Measurements from ENCODE around the gene SLC11A2. TPM values are rescaled to one million over a fixed set of nuclear protein-coding genes. Genes with fewer than 3 reads are reported as not detected.
"Not testable (repeated sequence)": the region's sequence is repeated elsewhere in the genome, so short reads cannot be mapped to it uniquely, and the experiment has no call there.

The SLC11A2 gene
- total RNA-seq, 2 experiments from 2014 or later, result 36.0 to 37.4 TPM

GRCh38 chr12:51021694-51022093 lies 4.5 kb downstream of the SLC11A2 start:
- H3K27me3 Mint-ChIP-seq, result no peaks in the 10 kb centered on the region
- H3K4me1 Mint-ChIP-seq, result peaks cover 56% of the 10 kb centered on the region
- DNase-seq, result no peak

GRCh38 chr12:51020448-51021182 lies 5.6 kb downstream of the SLC11A2 start:
- ChIA-PET POLR2A (no interaction called here), CTCF (interaction anchor here (1.1 kb wide), 1 partner anchor 35 kb away, joined by 3 read pairs; no protein-coding TSS in a partner anchor)
- H3K27ac Mint-ChIP-seq, result no peak overlapping the region
- H3K36me3 Mint-ChIP-seq (ENCODE audit: low read depth), result peaks cover 5% of the 10 kb centered on the region
- peaks cover 54% of the 10 kb centered on the region for H3K4me1 Mint-ChIP-seq
- no peak for DNase-seq
- no peaks in the 10 kb centered on the region for H3K27me3 Mint-ChIP-seq
- no peak overlapping the region for H3K4me3 Mint-ChIP-seq
- no peaks in the 10 kb centered on the region for H3K9me3 Mint-ChIP-seq

More at GRCh38 chr12:51021694-51022093, 4.5 kb downstream of the SLC11A2 start:
- H3K9me3 Mint-ChIP-seq, result no peaks in the 10 kb centered on the region
- POLR2A ChIA-PET, result interaction anchor here (0.6 kb wide), 1 partner anchor 62 kb away, joined by 4 read pairs; no protein-coding TSS in a partner anchor
- CTCF ChIA-PET, result interaction anchor here (0.5 to 1.1 kb wide), 5 partner anchors 35 to 297 kb away, joined by 3 read pairs; no protein-coding TSS in a partner anchor
- peak overlapping the region; percentile 71 for H3K27ac Mint-ChIP-seq
- H3K4me3 Mint-ChIP-seq, result peak overlapping the region; percentile 50
- H3K36me3 Mint-ChIP-seq (ENCODE audit: low read depth), result peaks cover 5% of the 10 kb centered on the region

- ChIA-PET CTCF (interaction anchor here (1.0 to 1.9 kb wide), 2 partner anchors 10 to 21 kb away, joined by 4 to 6 read pairs; no protein-coding TSS in a partner anchor), POLR2A (interaction anchor here (0.6 kb wide), 1 partner anchor 364 kb away, joined by 4 read pairs; no protein-coding TSS in a partner anchor)
- Mint-ChIP-seq H3K27ac (no peak overlapping the region), H3K4me1 (peaks cover 50% of the 10 kb centered on the region), H3K4me3 (no peak overlapping the region), H3K36me3 (ENCODE audit: low read depth) (peaks cover 5% of the 10 kb centered on the region), H3K9me3 (no peaks in the 10 kb centered on the region), H3K27me3 (no peaks in the 10 kb centered on the region)
- no peak for DNase-seq
Measured at GRCh38 chr12:51019927-51020326, 6.3 kb downstream of the SLC11A2 start.

GRCh38 chr12:51018956-51019355 lies 7.2 kb downstream of the SLC11A2 start:
- DNase-seq, result no peak
- Mint-ChIP-seq H3K27ac (no peak overlapping the region), H3K36me3 (ENCODE audit: low read depth) (peaks cover 2% of the 10 kb centered on the region), H3K27me3 (no peaks in the 10 kb centered on the region), H3K4me3 (no peak overlapping the region), H3K9me3 (no peaks in the 10 kb centered on the region), H3K4me1 (peaks cover 41% of the 10 kb centered on the region)
- POLR2A ChIA-PET, result no interaction called here
- CTCF ChIA-PET, result interaction anchor here (1.9 to 2.1 kb wide), 2 partner anchors 10 to 20 kb away, joined by 6 to 10 read pairs; no protein-coding TSS in a partner anchor

GRCh38 chr12:51017452-51017851 lies 8.7 kb downstream of the SLC11A2 start:
- ChIA-PET CTCF (interaction anchor here (1.3 to 2.1 kb wide), 2 partner anchors 9 to 11 kb away, joined by 3 to 10 read pairs; partner anchors contain the start of gene SLC11A2), POLR2A (no interaction called here)
- no peak for DNase-seq
- peaks cover 2% of the 10 kb centered on the region for H3K36me3 Mint-ChIP-seq (ENCODE audit: low read depth)
- H3K27ac Mint-ChIP-seq, result no peak overlapping the region
- H3K4me3 Mint-ChIP-seq, result no peak overlapping the region
- H3K27me3 Mint-ChIP-seq, result no peaks in the 10 kb centered on the region
- no peaks in the 10 kb centered on the region for H3K9me3 Mint-ChIP-seq
- H3K4me1 Mint-ChIP-seq, result peaks cover 41% of the 10 kb centered on the region

- POLR2A ChIA-PET; H3K36me3 Mint-ChIP-seq (ENCODE audit: low read depth); H3K9me3 Mint-ChIP-seq; CTCF ChIA-PET; H3K27ac Mint-ChIP-seq; H3K27me3 Mint-ChIP-seq; DNase-seq; H3K4me3 Mint-ChIP-seq: not testable (repeated sequence)
- H3K4me1 Mint-ChIP-seq, result peaks cover 33% of the 10 kb centered on the region
Measured at GRCh38 chr12:51014467-51014866, 11.7 kb downstream of the SLC11A2 start.

- DNase-seq, result no peak
- peaks cover 38% of the 10 kb centered on the region for H3K4me1 Mint-ChIP-seq
- ChIA-PET POLR2A (interaction anchor here (0.6 to 0.7 kb wide), 2 partner anchors 110 to 182 kb away, joined by 4 to 6 read pairs; no protein-coding TSS in a partner anchor), CTCF (interaction anchor here (0.6 kb wide), 1 partner anchor 328 kb away, joined by 3 read pairs; no protein-coding TSS in a partner anchor)
- no peaks in the 10 kb centered on the region for H3K27me3 Mint-ChIP-seq
- no peak overlapping the region for H3K4me3 Mint-ChIP-seq
- H3K36me3 Mint-ChIP-seq (ENCODE audit: low read depth), result peaks cover 4% of the 10 kb centered on the region
- H3K27ac Mint-ChIP-seq, result no peak overlapping the region
- no peaks in the 10 kb centered on the region for H3K9me3 Mint-ChIP-seq
Measured at GRCh38 chr12:51013441-51013840, 12.7 kb downstream of the SLC11A2 start.

- Mint-ChIP-seq H3K4me3 (no peak overlapping the region), H3K4me1 (peaks cover 38% of the 10 kb centered on the region)
- CTCF ChIA-PET, result interaction anchor here (0.6 to 0.8 kb wide), 2 partner anchors 11 to 328 kb away, joined by 3 read pairs; no protein-coding TSS in a partner anchor
Measured at GRCh38 chr12:51012570-51013236, 13.5 kb downstream of the SLC11A2 start.

GRCh38 chr12:51011955-51012354 lies 14.2 kb downstream of the SLC11A2 start:
- no peak overlapping the region for H3K27ac Mint-ChIP-seq
- no peak overlapping the region for H3K4me3 Mint-ChIP-seq
- H3K36me3 Mint-ChIP-seq (ENCODE audit: low read depth), result peaks cover 12% of the 10 kb centered on the region
- H3K9me3 Mint-ChIP-seq, result no peaks in the 10 kb centered on the region
- ChIA-PET POLR2A (no interaction called here), CTCF (interaction anchor here (0.6 kb wide), 1 partner anchor 26 kb away, joined by 3 read pairs; no protein-coding TSS in a partner anchor)
- no peaks in the 10 kb centered on the region for H3K27me3 Mint-ChIP-seq
- peaks cover 38% of the 10 kb centered on the region for H3K4me1 Mint-ChIP-seq
- DNase-seq, result no peak

More at GRCh38 chr12:51012570-51013236, 13.5 kb downstream of the SLC11A2 start:
- POLR2A ChIA-PET, result interaction anchor here (0.6 to 0.7 kb wide), 2 partner anchors 111 to 181 kb away, joined by 4 to 6 read pairs; no protein-coding TSS in a partner anchor
- Mint-ChIP-seq H3K27me3 (no peaks in the 10 kb centered on the region), H3K36me3 (ENCODE audit: low read depth) (peaks cover 5% of the 10 kb centered on the region), H3K9me3 (no peaks in the 10 kb centered on the region), H3K27ac (no peak overlapping the region)
- no peak for DNase-seq

- Mint-ChIP-seq H3K27me3 (no peaks in the 10 kb centered on the region), H3K9me3 (no peaks in the 10 kb centered on the region), H3K27ac (peak overlapping the region; percentile 77), H3K4me3 (peak overlapping the region; percentile 37), H3K4me1 (peaks cover 38% of the 10 kb centered on the region), H3K36me3 (ENCODE audit: low read depth) (peaks cover 29% of the 10 kb centered on the region)
- ChIA-PET CTCF (interaction anchor here (0.6 to 1.3 kb wide), 5 partner anchors 11 to 333 kb away, joined by 3 to 6 read pairs (median 4); no protein-coding TSS in a partner anchor), POLR2A (no interaction called here)
- DNase-seq, result peak; percentile 73
Measured at GRCh38 chr12:51009056-51009440, 17.1 kb downstream of the SLC11A2 start.

- peak overlapping the region; percentile 77 for H3K27ac Mint-ChIP-seq
- H3K4me1 Mint-ChIP-seq, result peaks cover 37% of the 10 kb centered on the region
- no peaks in the 10 kb centered on the region for H3K9me3 Mint-ChIP-seq
- POLR2A ChIA-PET, result no interaction called here
- CTCF ChIA-PET, result no interaction called here
- DNase-seq, result no peak
- peak overlapping the region; percentile 37 for H3K4me3 Mint-ChIP-seq
- H3K27me3 Mint-ChIP-seq, result no peaks in the 10 kb centered on the region
- peaks cover 31% of the 10 kb centered on the region for H3K36me3 Mint-ChIP-seq (ENCODE audit: low read depth)
Measured at GRCh38 chr12:51008329-51009055, 17.7 kb downstream of the SLC11A2 start.

- Mint-ChIP-seq H3K9me3 (no peaks in the 10 kb centered on the region), H3K27me3 (no peaks in the 10 kb centered on the region), H3K36me3 (ENCODE audit: low read depth) (peaks cover 33% of the 10 kb centered on the region), H3K4me3 (no peak overlapping the region), H3K27ac (no peak overlapping the region), H3K4me1 (peaks cover 19% of the 10 kb centered on the region)
- CTCF ChIA-PET, result interaction anchor here (0.9 kb wide), 1 partner anchor 43 kb away, joined by 3 read pairs; no protein-coding TSS in a partner anchor
- DNase-seq, result no peak
- POLR2A ChIA-PET, result no interaction called here
Measured at GRCh38 chr12:51005671-51006070, 20.5 kb downstream of the SLC11A2 start.

Measured in activated CD4-positive, alpha-beta T cell treated with anti-CD3 and anti-CD28 coated beads, Interleukin-2, amount 10 ng/mL, durations not matched to agents 7 days and 5 days (primary cell).